Fibroblast of the aortic adventitia (primary cell): ENCODE results near the gene JAK1. TPM values are rescaled to one million over a fixed set of nuclear protein-coding genes. Genes with fewer than 3 reads are reported as not detected.

Source experiments
- DNase-seq: peaks from one replicate; pipeline ENCODE4 v3.0.0-alpha.2; 2010; ENCODE audit warnings: low read depth
- H3K4me3 ChIP-seq: 2 replicates; pipeline ENCODE4 v1.5.1; 2011; ENCODE audit warnings: low read depth, mild to moderate bottlenecking, control low read depth, low read length, moderate library complexity
- total RNA-seq: library from RNA; depleted of rRNA; stranded (reverse); fragments of >200 nt; gene quantifications from 2 replicates; pipeline ENCODE4 v1.2.3, GENCODE V29; 2012; ENCODE audit warnings: low replicate concordance
- TF ChIP-seq, protein P1 (sequence below): IDR thresholded peaks from 2 replicates; pipeline ENCODE4 v1.5.1; 2011; ENCODE audit warnings: mild to moderate bottlenecking, low read length, control low read depth, inconsistent platforms; ENCODE audit not compliant: insufficient read depth

The JAK1 gene
- total RNA-seq, 1 donor: 159 TPM

DNA sequence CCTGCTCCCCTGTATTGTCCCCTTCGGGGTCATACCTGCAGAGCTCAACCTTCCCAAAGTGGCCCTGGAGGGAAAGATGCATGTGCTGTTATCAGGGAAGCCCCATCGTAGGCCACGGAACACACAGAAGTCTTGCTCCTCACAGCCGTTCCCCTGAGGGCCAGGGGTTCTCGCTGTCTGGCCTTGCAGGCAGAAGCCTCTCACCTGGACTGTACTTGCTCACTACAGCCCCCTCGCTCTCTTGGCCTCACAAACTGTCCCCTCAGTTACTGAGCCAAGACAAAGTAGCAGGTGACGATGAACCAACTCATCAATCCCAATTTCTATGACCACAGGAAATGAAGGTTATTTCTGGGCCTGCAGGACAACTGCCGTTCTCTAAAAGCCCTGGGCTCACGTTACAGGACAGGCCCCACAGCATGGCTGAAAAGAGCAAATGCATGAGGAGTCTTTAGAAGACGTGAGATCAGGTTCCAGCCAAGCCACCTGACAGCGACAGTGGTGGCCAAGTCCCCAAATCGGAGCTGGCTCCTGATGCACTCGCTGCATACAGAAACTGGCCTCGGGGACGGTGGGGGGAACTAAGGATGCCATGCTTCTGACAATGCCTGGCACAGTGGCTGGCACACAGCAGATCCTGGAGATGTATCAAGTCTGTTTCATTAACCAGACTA is 126.5 kb downstream of the JAK1 start:
- TF ChIP-seq, protein P1, sequence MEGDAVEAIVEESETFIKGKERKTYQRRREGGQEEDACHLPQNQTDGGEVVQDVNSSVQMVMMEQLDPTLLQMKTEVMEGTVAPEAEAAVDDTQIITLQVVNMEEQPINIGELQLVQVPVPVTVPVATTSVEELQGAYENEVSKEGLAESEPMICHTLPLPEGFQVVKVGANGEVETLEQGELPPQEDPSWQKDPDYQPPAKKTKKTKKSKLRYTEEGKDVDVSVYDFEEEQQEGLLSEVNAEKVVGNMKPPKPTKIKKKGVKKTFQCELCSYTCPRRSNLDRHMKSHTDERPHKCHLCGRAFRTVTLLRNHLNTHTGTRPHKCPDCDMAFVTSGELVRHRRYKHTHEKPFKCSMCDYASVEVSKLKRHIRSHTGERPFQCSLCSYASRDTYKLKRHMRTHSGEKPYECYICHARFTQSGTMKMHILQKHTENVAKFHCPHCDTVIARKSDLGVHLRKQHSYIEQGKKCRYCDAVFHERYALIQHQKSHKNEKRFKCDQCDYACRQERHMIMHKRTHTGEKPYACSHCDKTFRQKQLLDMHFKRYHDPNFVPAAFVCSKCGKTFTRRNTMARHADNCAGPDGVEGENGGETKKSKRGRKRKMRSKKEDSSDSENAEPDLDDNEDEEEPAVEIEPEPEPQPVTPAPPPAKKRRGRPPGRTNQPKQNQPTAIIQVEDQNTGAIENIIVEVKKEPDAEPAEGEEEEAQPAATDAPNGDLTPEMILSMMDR: no peak
- no peak overlapping the region for H3K4me3 ChIP-seq
- no peak for DNase-seq

DNA sequence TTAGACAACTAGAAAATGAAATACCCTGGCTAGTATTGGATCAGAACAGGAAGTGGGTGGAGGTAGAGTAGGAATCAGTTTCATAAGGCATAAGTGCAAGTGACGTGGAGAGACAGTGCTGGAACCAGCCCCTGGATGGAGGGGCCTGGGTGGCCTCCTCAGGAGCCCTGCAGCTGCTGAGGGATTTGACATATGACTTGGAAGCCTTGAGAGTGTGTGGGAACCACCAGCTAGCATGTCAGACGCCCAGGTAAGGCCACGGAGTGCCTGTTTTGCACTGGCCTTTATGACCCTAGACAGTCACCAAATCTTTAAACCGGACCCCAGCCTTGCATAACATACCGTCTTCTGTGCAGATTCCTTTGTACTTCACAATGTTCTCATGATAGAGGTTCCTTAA is 127.1 kb downstream of the JAK1 start:
- TF ChIP-seq, protein P1: no peak
- no peak for DNase-seq
- no peak overlapping the region for H3K4me3 ChIP-seq

DNA sequence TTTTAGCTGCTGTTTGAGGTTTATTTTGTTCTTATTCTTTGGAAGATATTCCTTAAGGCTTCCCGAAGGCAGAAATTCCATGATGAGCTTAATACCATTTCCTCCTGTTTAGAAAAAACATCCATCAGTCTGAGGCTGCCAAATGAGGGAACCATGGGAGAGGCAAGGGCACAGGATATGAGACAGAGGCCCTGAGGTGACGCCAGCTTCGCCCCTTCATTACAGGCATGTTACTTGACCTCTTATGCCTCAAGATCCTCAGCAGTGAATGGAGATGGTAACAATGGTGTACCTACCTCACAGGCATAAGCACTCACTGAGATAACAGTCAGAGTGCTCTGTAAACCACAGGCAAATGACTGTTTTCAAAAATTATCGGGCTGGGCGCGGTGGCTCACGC is 127.9 kb downstream of the JAK1 start:
- no peak overlapping the region for H3K4me3 ChIP-seq
- TF ChIP-seq, protein P1: no peak
- no peak for DNase-seq

DNA sequence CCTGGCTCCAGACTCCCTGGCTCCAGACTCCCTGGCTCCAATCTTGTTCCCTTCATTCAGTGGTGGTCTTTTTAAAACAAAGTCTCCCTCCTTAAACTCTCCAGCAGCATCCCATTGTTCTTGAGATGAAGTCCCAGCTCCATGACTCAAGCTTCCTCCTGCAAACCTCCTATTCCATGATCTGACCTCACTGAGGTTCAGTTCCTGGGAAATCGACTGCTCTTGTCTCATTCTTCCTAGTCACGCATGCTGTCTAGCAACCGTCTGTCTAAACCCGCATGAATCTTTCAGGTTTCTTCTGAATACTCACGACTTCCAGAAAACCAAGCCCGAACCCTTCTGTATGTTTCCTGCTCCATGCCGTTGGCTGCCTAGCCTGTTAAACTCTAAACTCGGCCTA is 129.5 kb downstream of the JAK1 start:
- no peak overlapping the region for H3K4me3 ChIP-seq
- TF ChIP-seq, protein P1: no peak
- DNase-seq: no peak

DNA sequence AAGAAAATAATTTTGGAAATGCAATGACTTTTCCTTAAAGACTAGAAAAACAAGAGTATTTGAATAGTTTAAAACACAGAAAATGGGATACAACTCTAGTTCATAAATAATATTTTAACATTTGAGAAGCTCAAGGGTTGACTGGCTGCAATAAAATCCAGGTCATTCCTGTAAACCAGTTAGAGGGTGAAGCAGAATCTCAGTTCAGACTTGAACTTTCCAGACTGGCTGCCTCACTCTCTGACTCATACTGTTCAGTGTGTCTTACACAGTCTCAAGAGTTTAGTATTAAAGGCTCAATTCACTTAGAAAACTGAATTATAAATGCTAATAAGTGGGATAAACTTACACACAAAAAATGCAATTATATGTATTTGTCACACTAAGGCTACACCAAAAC is 131.6 kb downstream of the JAK1 start:
- no peak overlapping the region for H3K4me3 ChIP-seq
- peak; percentile 58 for DNase-seq
- TF ChIP-seq, protein P1: no peak

DNA sequence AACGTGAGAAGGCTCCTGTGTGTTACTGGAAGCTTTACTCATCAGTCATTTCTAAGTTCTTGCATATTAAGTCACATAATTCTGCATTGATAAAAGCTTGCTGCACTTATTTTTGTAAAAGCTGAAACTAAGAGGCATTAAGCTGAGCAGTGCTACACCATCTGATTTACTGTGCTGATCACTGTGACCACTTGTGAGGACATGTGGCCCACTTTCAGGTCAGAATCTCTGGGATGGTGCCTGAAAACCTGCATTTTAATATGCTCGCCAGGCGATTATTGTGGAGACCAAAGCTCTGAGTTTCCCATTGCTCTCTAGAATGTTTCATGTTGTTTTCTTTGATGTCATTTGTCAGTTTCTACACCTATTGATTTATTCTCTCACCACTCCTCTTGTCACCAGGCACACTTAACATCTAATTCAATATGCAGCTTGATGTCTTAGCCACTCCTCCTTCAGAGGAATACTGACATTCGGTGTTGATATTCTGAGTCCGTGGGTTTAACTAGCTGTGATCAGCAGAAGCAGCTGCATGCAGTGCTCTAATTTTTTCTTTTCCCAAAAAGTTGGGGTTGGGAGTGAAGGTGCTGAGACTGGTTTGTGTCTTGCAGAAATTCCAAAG is 136.2 kb downstream of the JAK1 start:
- DNase-seq: no peak
- no peak overlapping the region for H3K4me3 ChIP-seq
- TF ChIP-seq, protein P1: no peak
